Fibroblast of the aortic adventitia (primary cell): Measurements from ENCODE around the gene SCNN1G. TPM values are rescaled to one million over a fixed set of nuclear protein-coding genes. Genes with fewer than 3 reads are reported as not detected.
"Not testable (repeated sequence)": the region's sequence is repeated elsewhere in the genome, so short reads cannot be mapped to it uniquely, and the experiment has no call there.

Source experiments
- DNase-seq: peaks from one replicate; pipeline ENCODE4 v3.0.0-alpha.2; 2010; ENCODE audit warnings: low read depth
- H3K4me3 ChIP-seq: 2 replicates; pipeline ENCODE4 v1.5.1; 2011; ENCODE audit warnings: low read depth, mild to moderate bottlenecking, control low read depth, low read length, moderate library complexity
- CTCF ChIP-seq: IDR thresholded peaks from 2 replicates; pipeline ENCODE4 v1.5.1; 2011; ENCODE audit warnings: mild to moderate bottlenecking, low read length, control low read depth, inconsistent platforms; ENCODE audit not compliant: insufficient read depth
- total RNA-seq: library from RNA; depleted of rRNA; stranded (reverse); fragments of >200 nt; gene quantifications from 2 replicates; pipeline ENCODE4 v1.2.3, GENCODE V29; 2012; ENCODE audit warnings: low replicate concordance

Gene SCNN1G
- total RNA-seq, 1 donor, result not detected

GRCh38 chr16:23141033-23141432 is 41.5 kb upstream of the SCNN1G start:
- DNase-seq, result no peak
- no peak for TF ChIP-seq CTCF
- H3K4me3 ChIP-seq, result no peak overlapping the region

DNA sequence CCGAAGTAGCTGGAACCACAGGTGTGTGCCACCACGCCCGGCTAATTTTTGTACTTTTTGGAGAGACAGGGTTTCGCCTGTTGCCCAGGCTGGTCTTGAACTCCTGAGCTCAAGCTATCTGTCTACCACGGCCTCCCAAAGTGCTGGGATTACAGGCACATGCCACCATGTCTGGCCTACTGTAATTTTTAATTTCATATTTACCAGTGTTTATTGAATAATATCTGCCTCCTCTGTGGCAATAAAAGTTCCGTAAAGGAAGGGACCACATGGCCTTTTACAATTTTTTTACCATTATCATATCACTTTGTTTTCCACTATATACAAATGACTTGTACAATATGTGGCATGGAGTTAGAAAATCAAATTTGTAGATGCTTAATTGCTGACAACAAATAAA is 41.0 kb upstream of the SCNN1G start:
- no peak overlapping the region for H3K4me3 ChIP-seq
- DNase-seq, result no peak
- TF ChIP-seq CTCF, result no peak

GRCh38 chr16:23141959-23142740 is 40.4 kb upstream of the SCNN1G start:
- TF ChIP-seq CTCF, result no peak
- no peak for DNase-seq
- H3K4me3 ChIP-seq, result no peak overlapping the region

- no peak for TF ChIP-seq CTCF
- no peak overlapping the region for H3K4me3 ChIP-seq
- DNase-seq, result no peak
Observed at GRCh38 chr16:23143391-23143790, 39.2 kb upstream of the SCNN1G start.

DNA sequence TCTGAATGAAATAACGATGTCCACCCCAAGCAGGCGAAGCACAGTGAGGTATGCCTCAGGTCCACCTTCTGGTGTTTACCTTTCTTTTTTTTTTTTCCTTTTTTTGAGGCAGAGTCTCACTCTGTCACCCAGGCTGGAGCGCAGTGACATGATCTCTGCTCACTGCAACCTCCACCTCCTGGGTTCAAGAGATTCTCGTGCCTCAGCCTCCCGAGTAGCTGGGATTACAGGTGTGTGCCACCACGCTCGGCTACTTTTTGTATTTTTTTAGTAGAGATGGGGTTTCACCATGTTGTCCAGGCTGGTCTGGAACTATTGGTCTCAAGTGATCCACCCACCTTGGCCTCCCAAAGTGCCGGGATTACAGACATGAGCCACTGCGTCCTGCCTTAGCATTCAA is 38.2 kb upstream of the SCNN1G start:
- not testable (repeated sequence) for DNase-seq

GRCh38 chr16:23145186-23145585 is 37.4 kb upstream of the SCNN1G start:
- no peak for DNase-seq
- TF ChIP-seq CTCF, result no peak
- no peak overlapping the region for H3K4me3 ChIP-seq

More for the DNA sequence above, 38.2 kb upstream of the SCNN1G start:
- not testable (repeated sequence) for H3K4me3 ChIP-seq

- peak; percentile 79 for DNase-seq
- no peak overlapping the region for H3K4me3 ChIP-seq
- TF ChIP-seq CTCF, result no peak
Observed at GRCh38 chr16:23145608-23146007, 36.9 kb upstream of the SCNN1G start.
